Suprapubic skin (tissue), 4 donors: Measurements from ENCODE around the gene A3GALT2. TPM values are rescaled to one million over a fixed set of nuclear protein-coding genes. Genes with fewer than 3 reads are reported as not detected.

Source experiments
- DNase-seq, 2 donors: peaks; one replicate each; pipeline ENCODE4 v3.0.0-alpha.2; 2019; ENCODE audit warnings: low spot score in 2 of 2
- H3K27ac ChIP-seq: fragments of 200-600 bp; sonication (generic); one replicate; pipeline ENCODE4 v1.5.1; 2019
- H3K27me3 ChIP-seq: fragments of 200-600 bp; sonication (generic); one replicate; pipeline ENCODE4 v1.5.1; 2019
- H3K36me3 ChIP-seq: fragments of 200-600 bp; sonication (generic); one replicate; pipeline ENCODE4 v1.5.1; 2019
- H3K4me1 ChIP-seq: fragments of 200-600 bp; sonication (generic); one replicate; pipeline ENCODE4 v1.5.1; 2019
- H3K4me3 ChIP-seq: fragments of 200-600 bp; sonication (generic); one replicate; pipeline ENCODE4 v1.5.1; 2019; ENCODE audit warnings: mild to moderate bottlenecking
- H3K9me3 ChIP-seq: fragments of 200-600 bp; sonication (generic); one replicate; pipeline ENCODE4 v1.5.1; 2019
- CTCF ChIP-seq, 2 donors: fragments of 200-600 bp in 1 of 2; fragments of 450-650 bp in 1 of 2; sonication (generic) in 1 of 2; IDR thresholded peaks; one replicate each; pipeline ENCODE4 v1.5.1; 2016 to 2019; ENCODE audit warnings: antibody characterized with exemption in 2 of 2, mild to moderate bottlenecking in 1 of 2, moderate library complexity in 1 of 2
- EP300 ChIP-seq: sonication (generic); formaldehyde crosslinking; IDR thresholded peaks from one replicate; pipeline ENCODE4 v1.6.1; 2017; ENCODE audit warnings: antibody characterized with exemption
- POLR2A ChIP-seq, 2 donors: fragments of 450-650 bp; IDR thresholded peaks; one replicate each; pipeline ENCODE4 v1.6.1; 2017; ENCODE audit warnings: antibody characterized with exemption in 2 of 2, mild to moderate bottlenecking in 2 of 2, moderate library complexity in 2 of 2
- POLR2AphosphoS5 ChIP-seq, 3 donors: sonication (generic); formaldehyde crosslinking; IDR thresholded peaks; one replicate each; pipeline ENCODE4 v1.6.1; 2017; ENCODE audit warnings: antibody characterized with exemption in 3 of 3
- WGBS: methylation state at CpG from one replicate; pipeline ENCODE4 v1.1.5; 2018; 5-methylcytosine and 5-hydroxymethylcytosine counted together
- total RNA-seq, 4 donors: library from RNA; depleted of rRNA; stranded (reverse); fragments of >200 nt; gene quantifications; one replicate each; pipeline ENCODE4 v1.1.0, GENCODE V29; 2016

The A3GALT2 gene
- total RNA-seq, 4 donors from 2014 or later: not detected

GRCh38 chr1:33367485-33368405, 46.8 kb upstream of the A3GALT2 start:
- Histone ChIP-seq H3K9me3 (no peaks in the 10 kb centered on the region), H3K36me3 (peaks cover 5% of the 10 kb centered on the region), H3K27me3 (no peaks in the 10 kb centered on the region), H3K4me1 (peaks cover 45% of the 10 kb centered on the region), H3K4me3 (no peak overlapping the region), H3K27ac (no peak overlapping the region)
- TF ChIP-seq CTCF (IDR thresholded peaks at IDR 0.05) (peak; percentile 94 to 96), POLR2AphosphoS5 (IDR thresholded peaks at IDR 0.05) (peak in 1 of 3 donors; percentile 24), EP300 (no peak), POLR2A (IDR thresholded peaks at IDR 0.05) (no peak)
- WGBS: 23% methylated on average over 20 of the region's 23 CpGs
- peak; percentile 93 to 95 for DNase-seq

GRCh38 chr1:33366762-33367484, 46.0 kb upstream of the A3GALT2 start:
- H3K27ac ChIP-seq: no peak overlapping the region
- no peaks in the 10 kb centered on the region for H3K27me3 ChIP-seq
- H3K4me1 ChIP-seq: peaks cover 45% of the 10 kb centered on the region
- 77% methylated on average over 14 of the region's 14 CpGs for WGBS
- peaks cover 2% of the 10 kb centered on the region for H3K36me3 ChIP-seq
- H3K9me3 ChIP-seq: no peaks in the 10 kb centered on the region
- H3K4me3 ChIP-seq: no peak overlapping the region
- DNase-seq: peak; percentile 63 to 64
- TF ChIP-seq CTCF (IDR thresholded peaks at IDR 0.05): no peak
- no peak for TF ChIP-seq EP300
- no peak for TF ChIP-seq POLR2A (IDR thresholded peaks at IDR 0.05)
- no peak for TF ChIP-seq POLR2AphosphoS5 (IDR thresholded peaks at IDR 0.05)

GRCh38 chr1:33365560-33365997, 44.7 kb upstream of the A3GALT2 start:
- 67% methylated on average over 9 of the region's 9 CpGs for WGBS
- peak in 1 of 2 donors; percentile 65 for DNase-seq
- Histone ChIP-seq H3K27ac (peak overlapping the region; percentile 11), H3K27me3 (no peaks in the 10 kb centered on the region), H3K4me1 (peaks cover 45% of the 10 kb centered on the region), H3K36me3 (no peaks in the 10 kb centered on the region), H3K4me3 (no peak overlapping the region), H3K9me3 (no peaks in the 10 kb centered on the region)
- TF ChIP-seq CTCF (IDR thresholded peaks at IDR 0.05): no peak
- TF ChIP-seq POLR2AphosphoS5 (IDR thresholded peaks at IDR 0.05): no peak
- no peak for TF ChIP-seq POLR2A (IDR thresholded peaks at IDR 0.05)
- no peak for TF ChIP-seq EP300

- Histone ChIP-seq H3K4me1 (peaks cover 45% of the 10 kb centered on the region), H3K9me3 (no peaks in the 10 kb centered on the region), H3K27ac (peak overlapping the region; percentile 33), H3K27me3 (no peaks in the 10 kb centered on the region), H3K4me3 (no peak overlapping the region), H3K36me3 (no peaks in the 10 kb centered on the region)
- no peak for DNase-seq
- no peak for TF ChIP-seq POLR2A (IDR thresholded peaks at IDR 0.05)
- WGBS: 78% methylated on average over 2 of the region's 2 CpGs
These were observed 43.6 kb upstream of the A3GALT2 start for GRCh38 chr1:33364565-33364918.

- Histone ChIP-seq H3K36me3 (no peaks in the 10 kb centered on the region), H3K9me3 (no peaks in the 10 kb centered on the region), H3K4me1 (peaks cover 45% of the 10 kb centered on the region), H3K27me3 (no peaks in the 10 kb centered on the region), H3K4me3 (no peak overlapping the region), H3K27ac (peak overlapping the region; percentile 59)
- DNase-seq: peak in 1 of 2 donors; percentile 21
- no peak for TF ChIP-seq EP300
- TF ChIP-seq POLR2A (IDR thresholded peaks at IDR 0.05): no peak
- TF ChIP-seq POLR2AphosphoS5 (IDR thresholded peaks at IDR 0.05): no peak
- no peak for TF ChIP-seq CTCF (IDR thresholded peaks at IDR 0.05)
- WGBS: 70% methylated on average over 5 of the region's 5 CpGs
These were observed 42.6 kb upstream of the A3GALT2 start for GRCh38 chr1:33363470-33363861.
